ENCODE data around the gene NUSAP1. TPM values are rescaled to one million over a fixed set of nuclear protein-coding genes. Genes with fewer than 3 reads are reported as not detected.

Gene NUSAP1
- total and polyA plus RNA-seq, 7 experiments from 2014 or later = 0.86 to 167 (median 1.9) TPM

- intact Hi-C loops (cut with micrococcal nuclease) = loop anchor here (1.0 to 5.0 kb wide), 9 partner anchors 14 to 724 kb away; partner anchors contain the start of genes NUSAP1 (in 2 of the 2), OIP5 (in 2 of the 2), ITPKA (in 1 of the 2) and MGA (in 1 of the 2)
- DNase-seq (peak in 1 of 9 donors; percentile 1), ATAC-seq (no peak)
- Mint-ChIP-seq H3K27ac (peak overlapping the region; percentile 74 to 98 (median 93)), H3K4me1 (peaks cover 34 to 49% (median 43%) of the 10 kb centered on the region in 7 donors), H3K4me3 (peak overlapping the region; percentile 86 to 96 (median 95)), H3K36me3 (peaks cover 0 to 7% (median 0%) of the 10 kb centered on the region in 5 donors), H3K27me3 (no peaks in the 10 kb centered on the region), H3K9me3 (peaks cover 0 to 2% (median 0%) of the 10 kb centered on the region in 11 donors)
- H3K4me1 ChIP-seq (ENCODE audit: control insufficient read depth in 2 of 2, insufficient read depth in 2 of 2, low read length in 2 of 2) = peaks cover 6 to 16% of the 10 kb centered on the region in 2 donors
- H3K9me3 ChIP-seq (ENCODE audit: control insufficient read depth in 2 of 3, low read length in 3 of 3) = no peaks in the 10 kb centered on the region
- H3K4me3 ChIP-seq (ENCODE audit: low read length) = peak overlapping the region; percentile 98
- no peaks in the 10 kb centered on the region for H3K27me3 ChIP-seq (ENCODE audit: control insufficient read depth in 2 of 2, insufficient read depth in 2 of 2, low read length in 2 of 2)
- peak overlapping the region; percentile 81 for H3K27ac ChIP-seq (ENCODE audit: low read depth, low read length)
- peaks cover 0 to 6% (median 0%) of the 10 kb centered on the region in 3 experiments for H3K36me3 ChIP-seq (ENCODE audit: control insufficient read depth in 2 of 3, insufficient read depth in 3 of 3, low read length in 3 of 3)
- CTCF ChIA-PET = no interaction called here
- POLR2A ChIA-PET = interaction anchor here (0.5 to 1.2 kb wide), 5 partner anchors 10 to 523 kb away, joined by 3 to 10 read pairs (median 4); no protein-coding TSS in a partner anchor
Measured at GRCh38 chr15:41416128-41416741, 83.6 kb downstream of the NUSAP1 start.

GRCh38 chr15:41416742-41417417 lies 84.2 kb downstream of the NUSAP1 start, which contains the start of gene RTF1:
Gene RTF1, plus strand, starts transcription at chr15:41417095. Its CDS starts 21 bp downstream, at chr15:41417116.
- peak within 1 kb of the TSS; percentile 98 for H3K4me3 ChIP-seq (ENCODE audit: low read length)
- Mint-ChIP-seq H3K36me3 (peaks cover 0 to 7% (median 0%) of the 10 kb centered on the region in 5 donors), H3K4me1 (peaks cover 34 to 53% (median 43%) of the 10 kb centered on the region in 7 donors), H3K27me3 (no peaks in the 10 kb centered on the region), H3K27ac (peak within 1 kb of the TSS; percentile 74 to 98 (median 93)), H3K4me3 (peak within 1 kb of the TSS; percentile 86 to 96 (median 95)), H3K9me3 (peaks cover 0 to 2% (median 0%) of the 10 kb centered on the region in 11 donors)
- peak; percentile 99 for ATAC-seq
- H3K27me3 ChIP-seq (ENCODE audit: control insufficient read depth in 2 of 2, insufficient read depth in 2 of 2, low read length in 2 of 2) = no peaks in the 10 kb centered on the region
- CTCF ChIA-PET = no interaction called here
- no peaks in the 10 kb centered on the region for H3K9me3 ChIP-seq (ENCODE audit: control insufficient read depth in 2 of 3, low read length in 3 of 3)
- peaks cover 6 to 16% of the 10 kb centered on the region in 2 donors for H3K4me1 ChIP-seq (ENCODE audit: control insufficient read depth in 2 of 2, insufficient read depth in 2 of 2, low read length in 2 of 2)
- H3K36me3 ChIP-seq (ENCODE audit: control insufficient read depth in 2 of 3, insufficient read depth in 3 of 3, low read length in 3 of 3) = peaks cover 0 to 6% (median 0%) of the 10 kb centered on the region in 3 experiments
- POLR2A ChIA-PET = interaction anchor here (1.0 to 1.2 kb wide), 4 partner anchors 15 to 522 kb away, joined by 3 to 10 read pairs (median 4); partner anchors contain the start of gene NDUFAF1
- intact Hi-C loops (cut with micrococcal nuclease) = loop anchor here (1.0 to 5.0 kb wide), 12 partner anchors 15 to 725 kb away; partner anchors contain the start of genes NDUFAF1 (in 2 of the 2), NUSAP1 (in 2 of the 2), OIP5 (in 2 of the 2) and RPAP1 (in 2 of the 2)
- H3K27ac ChIP-seq (ENCODE audit: low read depth, low read length) = peak within 1 kb of the TSS; percentile 81
- DNase-seq = peak; percentile 92 to 100 (median 96)

GRCh38 chr15:41417418-41418195 lies 84.9 kb downstream of the NUSAP1 start:
- ChIA-PET POLR2A (interaction anchor here (0.9 to 1.1 kb wide), 3 partner anchors 16 to 522 kb away, joined by 3 read pairs; partner anchors contain the start of gene NDUFAF1), CTCF (no interaction called here)
- Histone ChIP-seq H3K9me3 (ENCODE audit: control insufficient read depth in 2 of 3, low read length in 3 of 3) (no peaks in the 10 kb centered on the region), H3K36me3 (ENCODE audit: control insufficient read depth in 2 of 3, insufficient read depth in 3 of 3, low read length in 3 of 3) (peaks cover 0 to 6% (median 0%) of the 10 kb centered on the region in 3 experiments), H3K27ac (ENCODE audit: low read depth, low read length) (peak overlapping the region; percentile 81), H3K27me3 (ENCODE audit: control insufficient read depth in 2 of 2, insufficient read depth in 2 of 2, low read length in 2 of 2) (no peaks in the 10 kb centered on the region), H3K4me1 (ENCODE audit: control insufficient read depth in 2 of 2, insufficient read depth in 2 of 2, low read length in 2 of 2) (peaks cover 6 to 16% of the 10 kb centered on the region in 2 donors), H3K4me3 (ENCODE audit: low read length) (peak overlapping the region; percentile 98)
- Mint-ChIP-seq H3K27me3 (no peaks in the 10 kb centered on the region), H3K4me1 (peaks cover 34 to 59% (median 47%) of the 10 kb centered on the region in 7 donors), H3K27ac (peak overlapping the region; percentile 65 to 97 (median 87)), H3K4me3 (peak overlapping the region; percentile 86 to 96 (median 94)), H3K9me3 (peaks cover 0 to 2% (median 0%) of the 10 kb centered on the region in 11 donors), H3K36me3 (peaks cover 0 to 7% (median 0%) of the 10 kb centered on the region in 5 donors)
- intact Hi-C loops (cut with micrococcal nuclease) = loop anchor here (1.0 to 5.0 kb wide), 10 partner anchors 15 to 725 kb away; partner anchors contain the start of genes RPAP1 (in 2 of the 2), CHP1 (in 1 of the 2), ITPKA (in 1 of the 2) and MGA (in 1 of the 2)
- ATAC-seq (no peak), DNase-seq (peak in 2 of 9 donors; percentile 13 to 61)

- Histone ChIP-seq H3K36me3 (ENCODE audit: control insufficient read depth in 2 of 3, insufficient read depth in 3 of 3, low read length in 3 of 3) (no peaks in the 10 kb centered on the region), H3K4me1 (ENCODE audit: control insufficient read depth in 2 of 2, insufficient read depth in 2 of 2, low read length in 2 of 2) (peaks cover 0 to 7% of the 10 kb centered on the region in 2 donors), H3K27me3 (ENCODE audit: control insufficient read depth in 2 of 2, insufficient read depth in 2 of 2, low read length in 2 of 2) (no peaks in the 10 kb centered on the region), H3K4me3 (ENCODE audit: low read length) (no peak overlapping the region), H3K27ac (ENCODE audit: low read depth, low read length) (no peak overlapping the region), H3K9me3 (ENCODE audit: control insufficient read depth in 2 of 3, low read length in 3 of 3) (no peaks in the 10 kb centered on the region)
- ChIA-PET CTCF (no interaction called here), POLR2A (no interaction called here)
- peaks cover 0 to 2% (median 0%) of the 10 kb centered on the region in 11 donors for H3K9me3 Mint-ChIP-seq
- peaks cover 23 to 52% (median 36%) of the 10 kb centered on the region in 7 donors for H3K4me1 Mint-ChIP-seq
- peak overlapping the region in 3 of 10 donors; percentile 4 to 76 (median 5) for H3K4me3 Mint-ChIP-seq
- no peaks in the 10 kb centered on the region for H3K27me3 Mint-ChIP-seq
- no peak for DNase-seq
- intact Hi-C loops (cut with micrococcal nuclease) = no loop called here
- peak; percentile 14 for ATAC-seq
- H3K27ac Mint-ChIP-seq = peak overlapping the region in 3 of 9 donors; percentile 3 to 96 (median 49)
- H3K36me3 Mint-ChIP-seq = peaks cover 0 to 14% (median 9%) of the 10 kb centered on the region in 5 donors
Measured at GRCh38 chr15:41423979-41424659, 91.4 kb downstream of the NUSAP1 start.

GRCh38 chr15:41424809-41425208 lies 92.1 kb downstream of the NUSAP1 start:
- H3K4me3 Mint-ChIP-seq = peak overlapping the region in 1 of 10 donors; percentile 76
- POLR2A ChIA-PET = no interaction called here
- CTCF ChIA-PET = no interaction called here
- H3K9me3 ChIP-seq (ENCODE audit: control insufficient read depth in 2 of 3, low read length in 3 of 3) = no peaks in the 10 kb centered on the region
- peaks cover 0 to 7% of the 10 kb centered on the region in 2 donors for H3K4me1 ChIP-seq (ENCODE audit: control insufficient read depth in 2 of 2, insufficient read depth in 2 of 2, low read length in 2 of 2)
- peaks cover 26 to 53% (median 38%) of the 10 kb centered on the region in 7 donors for H3K4me1 Mint-ChIP-seq
- no peaks in the 10 kb centered on the region for H3K27me3 ChIP-seq (ENCODE audit: control insufficient read depth in 2 of 2, insufficient read depth in 2 of 2, low read length in 2 of 2)
- peaks cover 0 to 2% (median 0%) of the 10 kb centered on the region in 11 donors for H3K9me3 Mint-ChIP-seq
- peaks cover 0 to 14% (median 14%) of the 10 kb centered on the region in 5 donors for H3K36me3 Mint-ChIP-seq
- H3K36me3 ChIP-seq (ENCODE audit: control insufficient read depth in 2 of 3, insufficient read depth in 3 of 3, low read length in 3 of 3) = no peaks in the 10 kb centered on the region
- no peak overlapping the region for H3K27ac ChIP-seq (ENCODE audit: low read depth, low read length)
- peak overlapping the region in 1 of 9 donors; percentile 96 for H3K27ac Mint-ChIP-seq
- ATAC-seq (no peak), DNase-seq (no peak)
- no peaks in the 10 kb centered on the region for H3K27me3 Mint-ChIP-seq
- H3K4me3 ChIP-seq (ENCODE audit: low read length) = no peak overlapping the region
- intact Hi-C loops (cut with micrococcal nuclease) = no loop called here

Measured in naive thymus-derived CD4-positive, alpha-beta T cell (primary cell).